ENCODE measurements around the gene ZBTB16. TPM values are rescaled to one million over a fixed set of nuclear protein-coding genes. Genes with fewer than 3 reads are reported as not detected.

Gene ZBTB16
- polyA plus RNA-seq, 1 donor (not counting 4 experiments of a cell fraction or from before 2014, with no cell fraction given), result 0.18 TPM

- DNase-seq (ENCODE audit: low read depth, low spot score) (no peak), FAIRE-seq (no peak)
- no peaks in the 10 kb centered on the region for H4K20me1 ChIP-seq (ENCODE audit: control insufficient read depth, extremely low read depth, insufficient read depth, low read length)
- H3K36me3 ChIP-seq (ENCODE audit: control insufficient read depth in 2 of 2, extremely low read depth in 1 of 2, insufficient read depth in 2 of 2, low read length in 2 of 2), result no peaks in the 10 kb centered on the region
- H3K27ac ChIP-seq (ENCODE audit: control insufficient read depth, insufficient read depth, low read length), result no peak overlapping the region
- H3K9ac ChIP-seq (ENCODE audit: control insufficient read depth, extremely low read depth, insufficient read depth, low read length), result no peak overlapping the region
- dilution Hi-C loops (cut with MboI; ENCODE audit: extremely low pct_ligation_motif_present, low sequenced_read_pairs), result no loop called here
- no peak overlapping the region for H3K4me2 ChIP-seq (ENCODE audit: control insufficient read depth, extremely low read depth, insufficient read depth, low read depth, low read length)
- no peaks in the 10 kb centered on the region for H3K4me1 ChIP-seq (ENCODE audit: control insufficient read depth, extremely low read depth, insufficient read depth, low read length)
- H3K9me1 ChIP-seq (ENCODE audit: control insufficient read depth, extremely low read depth, insufficient read depth, low read length), result no peaks in the 10 kb centered on the region
- no peak overlapping the region for H3K4me3 ChIP-seq (ENCODE audit: control insufficient read depth in 2 of 3, extremely low read depth in 1 of 3, insufficient read depth in 2 of 3, low read depth in 1 of 3, low read length in 3 of 3)
- no peak overlapping the region for H2AFZ ChIP-seq (ENCODE audit: control insufficient read depth, low read length)
- no peaks in the 10 kb centered on the region for H3K79me2 ChIP-seq (ENCODE audit: control insufficient read depth, insufficient read depth, low read length)
- TF ChIP-seq EZH2 (IDR thresholded peaks at IDR 0.05; ENCODE audit: low read length) (no peak), CTCF (optimal IDR thresholded peaks at IDR 0.05 in 1 of 3, IDR thresholded peaks at IDR 0.05 in 1 of 3, conservative IDR thresholded peaks at IDR 0.05 in 1 of 3; ENCODE audit: extremely low read depth in 1 of 3, insufficient read depth in 2 of 3, low read length in 3 of 3) (no peak)
- H3K9me3 ChIP-seq (ENCODE audit: control insufficient read depth, low read depth, low read length), result no peaks in the 10 kb centered on the region
- H3K27me3 ChIP-seq (ENCODE audit: control insufficient read depth, extremely low read depth, insufficient read depth, low read length), result no peaks in the 10 kb centered on the region
Measured at GRCh38 chr11:114019046-114019445, 40.5 kb upstream of the ZBTB16 start.

DNA sequence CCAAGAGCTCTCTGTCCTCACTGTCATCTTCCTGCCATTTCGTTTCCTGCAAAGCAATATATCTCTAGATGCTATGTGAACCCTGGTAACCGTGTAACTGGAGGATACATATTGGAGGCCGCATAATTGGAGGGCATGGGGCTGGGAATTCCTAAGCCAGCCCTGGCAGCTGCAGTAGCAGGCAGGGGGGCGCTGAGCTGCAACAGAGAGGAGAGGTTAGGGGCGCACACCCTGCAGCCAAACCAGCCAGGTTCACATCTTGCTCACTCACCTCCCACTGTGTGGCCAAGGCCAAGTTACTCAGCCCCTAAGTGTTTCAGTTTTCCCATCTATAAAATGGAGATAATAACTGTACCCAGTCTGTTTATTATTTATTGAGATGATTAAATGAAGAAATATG lies 39.9 kb upstream of the ZBTB16 start:
- Histone ChIP-seq H3K9me3 (ENCODE audit: control insufficient read depth, low read depth, low read length) (no peaks in the 10 kb centered on the region), H3K36me3 (ENCODE audit: control insufficient read depth in 2 of 2, extremely low read depth in 1 of 2, insufficient read depth in 2 of 2, low read length in 2 of 2) (no peaks in the 10 kb centered on the region), H3K9me1 (ENCODE audit: control insufficient read depth, extremely low read depth, insufficient read depth, low read length) (no peaks in the 10 kb centered on the region), H3K4me1 (ENCODE audit: control insufficient read depth, extremely low read depth, insufficient read depth, low read length) (no peaks in the 10 kb centered on the region), H3K27ac (ENCODE audit: control insufficient read depth, insufficient read depth, low read length) (no peak overlapping the region), H3K9ac (ENCODE audit: control insufficient read depth, extremely low read depth, insufficient read depth, low read length) (no peak overlapping the region), H3K4me2 (ENCODE audit: control insufficient read depth, extremely low read depth, insufficient read depth, low read depth, low read length) (no peak overlapping the region), H3K27me3 (ENCODE audit: control insufficient read depth, extremely low read depth, insufficient read depth, low read length) (no peaks in the 10 kb centered on the region), H2AFZ (ENCODE audit: control insufficient read depth, low read length) (no peak overlapping the region), H3K4me3 (ENCODE audit: control insufficient read depth in 2 of 3, extremely low read depth in 1 of 3, insufficient read depth in 2 of 3, low read depth in 1 of 3, low read length in 3 of 3) (no peak overlapping the region), H4K20me1 (ENCODE audit: control insufficient read depth, extremely low read depth, insufficient read depth, low read length) (no peaks in the 10 kb centered on the region), H3K79me2 (ENCODE audit: control insufficient read depth, insufficient read depth, low read length) (no peaks in the 10 kb centered on the region)
- dilution Hi-C loops (cut with MboI; ENCODE audit: extremely low pct_ligation_motif_present, low sequenced_read_pairs), result no loop called here
- TF ChIP-seq EZH2 (IDR thresholded peaks at IDR 0.05; ENCODE audit: low read length), result no peak
- TF ChIP-seq CTCF (optimal IDR thresholded peaks at IDR 0.05 in 1 of 3, IDR thresholded peaks at IDR 0.05 in 1 of 3, conservative IDR thresholded peaks at IDR 0.05 in 1 of 3; ENCODE audit: extremely low read depth in 1 of 3, insufficient read depth in 2 of 3, low read length in 3 of 3), result no peak
- no peak for FAIRE-seq
- no peak for DNase-seq (ENCODE audit: low read depth, low spot score)
